Measurements from ENCODE around the gene RAP1GAP.

The RAP1GAP gene

DNA sequence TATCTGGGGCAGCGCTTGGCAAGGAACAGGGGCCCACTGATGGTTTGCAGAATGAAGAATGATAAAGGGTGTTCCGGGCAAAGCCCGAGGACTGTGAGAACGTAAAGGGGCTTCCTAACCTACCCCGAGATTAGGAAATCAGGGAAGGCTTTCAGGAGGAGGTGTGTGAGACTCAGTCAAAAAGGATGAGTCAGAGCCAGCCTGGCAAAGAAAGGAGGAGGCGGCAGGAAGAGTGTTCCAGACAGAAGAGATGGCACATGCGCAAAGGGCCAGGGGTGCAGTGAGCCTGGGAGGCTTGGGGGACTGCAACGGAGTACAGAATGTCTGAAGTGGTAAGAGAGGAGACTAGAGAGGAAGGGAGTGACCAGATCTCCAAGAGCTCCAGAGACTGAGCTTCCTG is 70.3 kb downstream of the RAP1GAP start:
- no peak overlapping the region for H3K27ac ChIP-seq
- no peaks in the 10 kb centered on the region for H3K36me3 ChIP-seq
- no peak overlapping the region for H3K4me3 ChIP-seq (ENCODE audit: low read depth in 1 of 2, low read length in 1 of 2)
- H3K27me3 ChIP-seq = peaks cover 7% of the 10 kb centered on the region
- H3K9me3 ChIP-seq = no peaks in the 10 kb centered on the region
- peaks cover 17 to 22% of the 10 kb centered on the region in 2 experiments for H3K4me1 ChIP-seq (ENCODE audit: control insufficient read depth in 1 of 2, insufficient read depth in 1 of 2, low read depth in 1 of 2, low read length in 1 of 2)
- TF ChIP-seq, protein P1, sequence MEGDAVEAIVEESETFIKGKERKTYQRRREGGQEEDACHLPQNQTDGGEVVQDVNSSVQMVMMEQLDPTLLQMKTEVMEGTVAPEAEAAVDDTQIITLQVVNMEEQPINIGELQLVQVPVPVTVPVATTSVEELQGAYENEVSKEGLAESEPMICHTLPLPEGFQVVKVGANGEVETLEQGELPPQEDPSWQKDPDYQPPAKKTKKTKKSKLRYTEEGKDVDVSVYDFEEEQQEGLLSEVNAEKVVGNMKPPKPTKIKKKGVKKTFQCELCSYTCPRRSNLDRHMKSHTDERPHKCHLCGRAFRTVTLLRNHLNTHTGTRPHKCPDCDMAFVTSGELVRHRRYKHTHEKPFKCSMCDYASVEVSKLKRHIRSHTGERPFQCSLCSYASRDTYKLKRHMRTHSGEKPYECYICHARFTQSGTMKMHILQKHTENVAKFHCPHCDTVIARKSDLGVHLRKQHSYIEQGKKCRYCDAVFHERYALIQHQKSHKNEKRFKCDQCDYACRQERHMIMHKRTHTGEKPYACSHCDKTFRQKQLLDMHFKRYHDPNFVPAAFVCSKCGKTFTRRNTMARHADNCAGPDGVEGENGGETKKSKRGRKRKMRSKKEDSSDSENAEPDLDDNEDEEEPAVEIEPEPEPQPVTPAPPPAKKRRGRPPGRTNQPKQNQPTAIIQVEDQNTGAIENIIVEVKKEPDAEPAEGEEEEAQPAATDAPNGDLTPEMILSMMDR (IDR thresholded peaks at IDR 0.05) = no peak

DNA sequence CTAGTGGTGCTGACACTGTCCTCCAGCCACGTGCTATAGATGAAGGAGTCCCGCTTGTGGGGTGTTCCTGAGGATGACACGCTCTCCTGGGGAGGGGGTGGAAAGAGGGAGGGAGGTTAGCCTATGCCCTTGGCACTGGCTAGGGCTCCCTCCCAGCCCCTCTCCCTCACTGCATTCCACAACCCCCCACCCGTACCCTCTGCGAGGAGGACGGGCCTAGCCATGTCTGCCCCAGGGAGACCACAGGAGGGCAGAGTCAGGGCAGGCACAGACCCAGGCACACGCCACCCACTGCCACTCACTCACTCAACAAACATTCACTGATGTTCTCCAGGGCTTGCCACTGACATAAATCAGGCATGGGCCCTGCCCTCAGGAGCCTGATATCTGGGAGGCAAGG is 70.7 kb downstream of the RAP1GAP start:
- TF ChIP-seq, protein P1 (IDR thresholded peaks at IDR 0.05) = no peak
- Histone ChIP-seq H3K4me1 (ENCODE audit: control insufficient read depth in 1 of 2, insufficient read depth in 1 of 2, low read depth in 1 of 2, low read length in 1 of 2) (peaks cover 17 to 23% of the 10 kb centered on the region in 2 experiments), H3K27me3 (peaks cover 7% of the 10 kb centered on the region), H3K27ac (no peak overlapping the region), H3K9me3 (no peaks in the 10 kb centered on the region), H3K4me3 (ENCODE audit: low read depth in 1 of 2, low read length in 1 of 2) (no peak overlapping the region), H3K36me3 (no peaks in the 10 kb centered on the region)

DNA sequence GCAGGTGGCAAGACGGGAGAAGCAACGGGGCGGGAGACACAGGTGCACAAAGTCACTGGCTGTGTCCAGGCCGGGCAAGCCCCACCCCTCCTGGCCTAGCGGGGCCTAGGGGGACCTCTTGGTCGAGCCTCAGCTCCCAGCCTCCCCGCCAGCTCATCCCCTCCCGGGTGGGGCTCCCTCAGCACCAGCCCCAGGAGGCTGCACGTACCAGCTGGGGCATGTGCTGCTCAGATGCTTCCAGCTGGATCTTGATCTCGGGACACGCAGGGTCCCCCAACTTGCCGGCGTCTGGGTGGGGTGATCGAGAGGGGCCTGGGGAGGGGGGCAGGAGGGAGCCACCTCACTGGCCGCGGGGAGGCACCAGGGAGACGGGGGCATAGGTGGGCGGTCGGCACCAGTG is 71.4 kb downstream of the RAP1GAP start:
- Histone ChIP-seq H3K27ac (no peak overlapping the region), H3K36me3 (no peaks in the 10 kb centered on the region), H3K27me3 (peaks cover 7% of the 10 kb centered on the region), H3K4me1 (ENCODE audit: control insufficient read depth in 1 of 2, insufficient read depth in 1 of 2, low read depth in 1 of 2, low read length in 1 of 2) (peaks cover 17 to 23% of the 10 kb centered on the region in 2 experiments), H3K9me3 (no peaks in the 10 kb centered on the region), H3K4me3 (ENCODE audit: low read depth in 1 of 2, low read length in 1 of 2) (no peak overlapping the region)
- TF ChIP-seq, protein P1 (IDR thresholded peaks at IDR 0.05) = no peak

GRCh38 chr1:21596628-21597027 is 72.5 kb downstream of the RAP1GAP start:
- Histone ChIP-seq H3K9me3 (no peaks in the 10 kb centered on the region), H3K27ac (no peak overlapping the region), H3K4me1 (ENCODE audit: control insufficient read depth in 1 of 2, insufficient read depth in 1 of 2, low read depth in 1 of 2, low read length in 1 of 2) (peaks cover 28 to 29% of the 10 kb centered on the region in 2 experiments), H3K4me3 (ENCODE audit: low read depth in 1 of 2, low read length in 1 of 2) (no peak overlapping the region), H3K36me3 (no peaks in the 10 kb centered on the region), H3K27me3 (peaks cover 7% of the 10 kb centered on the region)
- TF ChIP-seq, protein P1 (IDR thresholded peaks at IDR 0.05) = no peak

- TF ChIP-seq, protein P1 (IDR thresholded peaks at IDR 0.05) = no peak
- Histone ChIP-seq H3K9me3 (no peaks in the 10 kb centered on the region), H3K4me3 (ENCODE audit: low read depth in 1 of 2, low read length in 1 of 2) (no peak overlapping the region), H3K27ac (no peak overlapping the region), H3K27me3 (peaks cover 7% of the 10 kb centered on the region), H3K4me1 (ENCODE audit: control insufficient read depth in 1 of 2, insufficient read depth in 1 of 2, low read depth in 1 of 2, low read length in 1 of 2) (peaks cover 32 to 34% of the 10 kb centered on the region in 2 experiments), H3K36me3 (no peaks in the 10 kb centered on the region)
Observed at GRCh38 chr1:21596174-21596573, 73.0 kb downstream of the RAP1GAP start.

All from neutrophil (primary cell).